ENCODE measurements around the gene UTS2B.

- no peak for TF ChIP-seq EZH2 (IDR thresholded peaks at IDR 0.05; ENCODE audit: insufficient read depth, poor library complexity, severe bottlenecking)
- no peak for TF ChIP-seq EZH2phosphoT487 (IDR thresholded peaks at IDR 0.05; ENCODE audit: insufficient read depth, low read depth)
Measured at GRCh38 chr3:191361456-191361855, 31.1 kb upstream of the UTS2B start.

Measured in GM23248 (cell line).